ENCODE measurements around the gene ATP6V0D1. TPM values are rescaled to one million over a fixed set of nuclear protein-coding genes. Genes with fewer than 3 reads are reported as not detected.
A peak's percentile ranks its signal among the peaks of the same experiment; 100 is the strongest.
"Not testable (repeated sequence)": the region's sequence is repeated elsewhere in the genome, so short reads cannot be mapped to it uniquely, and the experiment has no call there.

Gene ATP6V0D1
- polyA plus RNA-seq, 3 donors, result 81.3 to 100 (median 90.2) TPM

GRCh38 chr16:67514382-67514828 lies 33.4 kb upstream of the ATP6V0D1 start:
- peak; percentile 75 for DNase-seq

- not testable (repeated sequence) for DNase-seq
Observed at GRCh38 chr16:67513892-67514291, 32.9 kb upstream of the ATP6V0D1 start.

GRCh38 chr16:67509016-67509415 lies 28.1 kb upstream of the ATP6V0D1 start:
- DNase-seq, result no peak

- DNase-seq, result no peak
Observed at GRCh38 chr16:67506468-67506867, 25.5 kb upstream of the ATP6V0D1 start.

GRCh38 chr16:67504031-67505021 lies 23.4 kb upstream of the ATP6V0D1 start:
- DNase-seq, result no peak

DNA sequence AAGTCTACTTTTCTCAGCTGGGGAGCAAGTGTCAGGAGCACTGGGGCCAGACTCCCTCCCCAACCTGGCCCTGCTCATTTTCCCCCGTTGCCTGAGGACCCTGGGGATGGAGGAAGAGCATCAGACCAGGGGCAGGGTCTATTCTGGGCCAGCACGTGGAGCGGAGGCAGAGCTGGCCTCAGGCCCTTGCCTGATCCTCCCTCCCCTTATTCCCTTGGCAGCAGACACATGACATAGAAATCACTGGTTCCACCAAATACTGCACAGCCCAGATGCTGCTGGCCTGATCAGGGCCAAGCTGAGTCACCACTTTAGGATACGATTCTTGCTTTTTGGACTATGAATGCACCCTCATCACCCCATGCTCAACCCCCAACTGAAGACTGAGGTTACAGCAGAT lies 18.1 kb upstream of the ATP6V0D1 start:
- DNase-seq, result no peak

DNA sequence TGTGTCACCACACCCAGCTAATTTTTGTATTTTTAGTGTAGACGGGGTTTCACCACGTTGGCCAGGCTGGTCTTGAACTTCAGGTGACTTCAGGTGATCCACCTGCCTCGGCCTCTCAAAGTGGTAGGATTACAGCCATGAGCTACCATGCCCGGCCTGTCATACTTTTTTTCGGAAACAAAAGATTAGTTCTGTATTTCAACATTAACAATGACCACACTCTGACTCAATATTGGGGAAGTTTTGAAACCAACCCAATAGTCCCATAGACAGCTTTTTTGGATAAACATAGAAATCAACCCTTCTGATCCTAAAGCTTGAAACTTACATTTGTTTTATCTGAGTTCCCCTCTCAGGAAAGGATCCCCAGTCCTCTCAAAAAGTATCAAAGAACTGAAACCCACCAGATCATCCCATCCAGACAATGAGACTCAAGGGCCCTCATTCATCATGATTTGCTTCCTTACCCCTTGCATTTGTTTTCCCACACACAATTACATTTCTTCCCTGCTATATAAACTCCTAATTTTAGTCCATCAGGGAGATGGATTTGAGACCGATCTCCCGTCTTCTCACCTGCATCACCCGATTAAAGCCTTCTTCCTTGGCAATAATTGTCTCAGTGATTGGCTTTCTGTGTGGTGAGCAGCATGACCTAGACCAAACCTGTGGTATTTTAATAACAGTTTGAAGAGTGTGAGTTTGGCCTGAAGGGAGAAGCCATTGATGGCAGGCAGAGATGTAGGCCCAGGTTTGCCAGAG lies 9.6 kb upstream of the ATP6V0D1 start:
- DNase-seq, result no peak

DNA sequence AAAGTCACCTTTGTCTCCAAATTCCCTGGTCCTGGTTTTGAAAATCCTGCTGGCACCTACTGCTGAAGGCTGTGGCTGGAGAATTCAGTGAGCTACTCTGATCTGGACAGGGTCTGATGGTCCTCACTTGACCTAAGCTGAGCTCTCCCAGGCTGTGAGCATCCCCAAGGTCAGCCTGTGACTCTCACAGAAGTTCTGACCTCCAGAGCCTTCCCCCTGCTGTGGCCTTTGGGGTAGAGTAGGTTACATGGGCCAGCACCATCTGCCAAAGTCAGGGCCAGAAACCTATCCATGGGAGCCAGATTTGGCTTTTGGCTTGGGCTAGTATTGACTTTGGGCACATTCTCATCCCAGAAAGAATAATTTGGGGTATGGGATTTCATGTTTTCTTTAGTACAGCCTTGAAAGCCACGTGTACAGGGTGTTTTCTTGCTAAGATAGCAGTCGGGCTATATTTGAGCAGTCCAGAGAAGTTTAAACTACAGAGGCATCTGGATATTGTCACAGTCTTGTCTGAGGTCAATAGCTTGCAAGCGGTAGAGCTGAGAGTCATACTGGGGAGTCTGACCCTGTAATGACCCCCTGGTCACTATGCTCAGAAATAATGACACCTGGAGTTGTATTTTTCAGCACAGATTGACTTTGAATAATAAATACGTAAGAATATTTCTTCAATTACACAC lies 8.6 kb upstream of the ATP6V0D1 start:
- DNase-seq, result no peak

DNA sequence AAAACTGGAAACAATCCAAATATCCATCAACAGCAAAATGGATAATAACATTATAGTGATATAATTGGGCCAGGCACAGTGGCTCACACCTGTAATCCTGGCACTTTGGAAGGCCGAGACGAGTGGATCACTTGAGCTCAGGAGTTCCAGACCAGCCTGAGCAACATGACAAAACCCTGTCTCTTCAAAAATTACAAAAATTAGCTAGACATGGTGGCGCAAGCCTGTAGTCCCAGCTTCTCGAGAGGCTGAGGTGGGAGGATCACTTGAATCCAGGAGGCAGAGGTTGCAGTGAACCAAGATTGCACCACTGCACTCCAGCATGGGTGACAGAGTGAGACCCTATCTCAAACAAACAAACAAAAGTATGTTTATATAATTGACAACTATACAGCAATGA lies 6.6 kb upstream of the ATP6V0D1 start:
- DNase-seq, result not testable (repeated sequence)

DNA sequence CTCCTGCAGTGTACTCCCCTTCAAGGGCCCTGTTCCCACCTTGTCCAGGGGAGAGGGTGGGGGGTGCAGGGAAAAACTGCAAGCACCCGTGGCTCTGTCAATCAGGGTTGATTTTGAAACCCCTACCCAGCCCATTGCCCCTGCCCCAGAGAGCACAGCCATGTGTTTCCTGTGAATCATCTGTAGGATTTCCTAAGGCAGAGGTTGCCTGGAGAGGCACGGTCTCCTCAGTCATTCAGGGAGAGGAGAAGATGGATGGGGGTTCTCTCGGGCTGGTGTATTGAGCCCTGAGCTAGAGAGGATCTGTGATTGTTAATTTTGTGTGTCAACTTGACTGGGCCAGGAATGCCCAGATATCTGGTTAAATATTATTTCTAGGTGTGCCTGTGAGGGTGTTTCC lies 5.8 kb upstream of the ATP6V0D1 start:
- DNase-seq, result no peak

DNA sequence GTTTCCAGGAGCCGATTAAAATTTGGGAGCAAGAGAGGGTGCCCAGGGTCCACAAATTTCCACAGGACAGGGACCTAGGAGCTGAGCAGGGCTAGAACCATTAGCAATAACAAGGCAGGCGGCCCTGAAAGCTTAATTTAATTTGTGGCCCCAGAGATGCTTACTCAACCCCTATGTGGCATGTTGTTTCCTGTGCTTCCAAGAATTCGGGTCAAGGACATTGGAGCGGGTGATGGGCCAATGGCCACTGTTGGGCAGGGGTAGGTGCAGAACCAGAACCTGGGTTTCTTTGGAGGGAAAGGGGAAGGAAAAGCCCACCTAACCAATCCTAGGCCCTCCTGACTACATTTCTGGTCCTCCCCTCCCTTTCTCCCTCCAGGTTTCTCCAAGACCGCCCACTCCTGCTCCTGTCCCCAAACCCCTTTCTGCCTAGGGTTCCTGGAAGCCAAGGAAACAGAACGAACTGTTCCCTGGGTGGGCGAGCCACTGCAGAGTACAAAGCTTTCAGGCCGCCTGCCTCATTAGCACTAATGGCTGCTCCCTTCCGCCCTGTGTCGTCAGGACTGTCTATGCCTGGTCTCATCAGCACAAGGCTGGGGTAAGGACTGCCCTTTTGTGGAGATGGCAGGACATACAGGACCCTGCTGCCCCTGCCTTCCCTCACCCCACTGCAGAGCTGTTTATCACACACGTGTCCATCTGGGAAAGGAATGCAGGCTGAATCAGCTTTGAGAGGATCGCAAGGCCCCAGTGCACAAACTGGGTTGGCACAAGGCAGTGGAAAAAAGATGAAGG lies 3.0 kb upstream of the ATP6V0D1 start:
- DNase-seq, result no peak

DNA sequence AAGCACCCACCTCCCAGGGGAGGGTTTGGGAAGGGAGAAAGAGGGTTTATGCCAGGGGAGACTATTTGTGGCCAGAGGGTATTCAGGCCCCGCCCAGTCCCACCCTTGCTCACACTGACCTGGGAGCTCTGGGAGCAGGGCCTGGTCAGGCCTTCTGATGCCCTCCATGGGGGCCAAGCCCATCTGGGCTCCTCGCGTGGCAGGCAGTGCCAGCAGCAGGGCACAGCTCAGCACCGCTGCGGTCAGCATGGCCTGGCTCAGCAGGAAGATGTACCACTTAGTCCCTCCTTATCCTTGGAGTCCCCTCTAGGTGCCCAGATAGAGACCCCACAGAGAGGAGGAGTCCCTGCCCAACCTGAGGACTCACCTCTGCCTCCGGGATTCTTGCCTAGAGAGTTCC lies 2.2 kb upstream of the ATP6V0D1 start, which contains the start of gene AGRP:
Gene AGRP (minus strand): TSS at position 398 of the 400 bp plus-strand sequence. CDS start 149 bp downstream, at position 249.
- no peak for DNase-seq

GRCh38 chr16:67482233-67482924 lies 1.4 kb upstream of the ATP6V0D1 start:
- no peak for DNase-seq

GRCh38 chr16:67481561-67482232 lies 740 bp upstream of the ATP6V0D1 start:
- DNase-seq, result no peak

DNA sequence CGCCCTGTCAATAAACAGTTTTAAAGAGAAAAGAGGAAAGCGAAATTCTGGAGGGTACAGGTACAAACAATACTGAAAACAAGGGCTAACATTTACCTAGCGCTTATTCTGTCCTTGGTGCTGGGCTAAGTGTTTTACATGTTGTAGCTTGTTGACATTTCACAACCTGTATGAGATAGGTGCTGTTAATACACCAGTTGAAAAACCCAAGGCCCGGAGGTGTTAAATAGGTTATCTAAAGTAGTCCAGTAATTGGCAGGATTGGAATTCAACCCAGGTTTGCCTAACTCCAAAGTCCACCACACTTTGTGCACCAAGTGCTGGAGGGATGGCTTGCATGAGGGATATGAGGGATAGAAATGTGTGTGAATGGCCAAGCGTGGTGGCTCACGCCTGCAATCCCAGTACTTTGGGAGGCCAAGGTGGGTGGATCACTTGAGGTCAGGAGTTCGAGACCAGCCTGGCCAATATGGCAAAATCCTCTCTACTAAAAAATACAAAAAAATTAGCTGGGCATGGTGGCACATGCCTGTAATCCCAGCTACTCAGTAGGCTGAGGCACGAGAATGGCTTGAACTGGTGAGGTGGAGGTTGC lies 2.9 kb downstream of the ATP6V0D1 start:
- no peak for DNase-seq

GRCh38 chr16:67474551-67475455 lies 6.2 kb downstream of the ATP6V0D1 start:
- DNase-seq, result no peak

DNA sequence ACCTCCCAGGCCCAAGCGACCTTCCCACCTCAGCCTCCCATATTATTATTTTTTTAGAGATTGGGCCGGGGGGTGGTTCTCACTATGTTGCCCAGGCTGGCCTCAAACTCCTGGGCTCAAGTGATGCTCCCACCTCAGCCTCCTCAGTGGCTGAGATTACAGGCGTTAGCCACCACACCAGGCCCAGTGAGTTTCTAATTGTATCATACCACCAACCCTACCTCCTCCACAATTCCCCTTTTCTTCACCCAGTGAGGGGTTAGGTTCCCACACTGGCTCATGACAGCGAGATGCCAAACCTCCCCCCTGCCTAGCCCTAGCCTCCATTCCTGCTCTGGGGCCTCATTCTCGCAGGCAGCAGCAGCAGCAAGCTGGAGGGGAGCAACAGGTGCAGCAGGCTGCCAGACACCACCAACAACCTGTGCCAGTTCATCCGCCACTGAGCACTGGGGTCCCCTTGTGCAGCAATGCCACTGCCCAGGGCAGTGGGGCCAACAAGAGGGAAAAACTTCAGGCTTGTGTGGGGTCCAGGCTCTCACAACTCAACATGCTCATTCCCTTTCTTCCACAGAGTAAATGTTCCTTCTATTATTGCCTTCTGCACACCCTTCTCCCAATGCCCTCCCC lies 9.1 kb downstream of the ATP6V0D1 start:
- no peak for DNase-seq

DNA sequence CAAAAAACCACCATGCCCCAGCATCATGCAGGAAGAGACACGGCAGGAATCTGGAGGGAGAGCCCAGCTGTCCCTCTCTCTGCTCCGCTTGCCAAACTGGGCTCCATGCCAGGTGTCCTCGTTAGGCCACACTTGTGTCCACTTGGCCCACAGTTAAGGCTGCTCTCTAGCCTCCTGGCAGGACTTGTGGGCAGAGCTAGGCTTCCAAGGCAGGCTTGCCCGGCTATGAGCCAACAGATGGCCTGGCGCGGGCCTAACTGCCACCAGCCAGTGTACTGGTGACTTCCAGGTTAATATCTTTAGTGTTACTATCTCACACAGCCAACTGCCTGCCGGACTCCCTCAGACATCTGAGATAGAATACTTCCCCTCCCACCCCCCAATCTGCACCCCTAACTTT lies 10.6 kb downstream of the ATP6V0D1 start:
- no peak for DNase-seq
